Vagina (tissue), 2 donors: Measurements from ENCODE around the gene CDV3.

Experiments
- CTCF ChIP-seq, 3 experiments: fragments of 450-650 bp in 2 of 3; fragments of 200-600 bp in 1 of 3; sonication (generic) in 1 of 3; IDR thresholded peaks; one replicate each; pipeline ENCODE4 v1.5.1; 2017 to 2019; ENCODE audit warnings: antibody characterized with exemption in 3 of 3, mild to moderate bottlenecking in 2 of 3, moderate library complexity in 2 of 3
- POLR2A ChIP-seq, 2 donors: fragments of 450-650 bp; IDR thresholded peaks; one replicate each; pipeline ENCODE4 v1.6.1; 2017; ENCODE audit warnings: antibody characterized with exemption in 2 of 2, mild to moderate bottlenecking in 2 of 2, moderate library complexity in 2 of 2
- POLR2AphosphoS5 ChIP-seq, 2 donors: sonication (generic); formaldehyde crosslinking; IDR thresholded peaks; one replicate each; pipeline ENCODE4 v1.9.0; 2017; ENCODE audit warnings: antibody characterized with exemption in 2 of 2, mild to moderate bottlenecking in 2 of 2, low read depth in 1 of 2; ENCODE audit not compliant: insufficient read depth in 1 of 2

GRCh38 chr3:133542871-133543270, 30.6 kb upstream of the CDV3 start:
- TF ChIP-seq CTCF (IDR thresholded peaks at IDR 0.05) (no peak), POLR2A (IDR thresholded peaks at IDR 0.05) (no peak), POLR2AphosphoS5 (IDR thresholded peaks at IDR 0.05; ENCODE audit: insufficient read depth in 1 of 2, low read depth in 1 of 2) (no peak)
